CD14-positive monocyte (primary cell): ENCODE measurements around the gene NTN4. TPM values are rescaled to one million over a fixed set of nuclear protein-coding genes. Genes with fewer than 3 reads are reported as not detected.

Experiments used
- DNase-seq, 3 donors: peaks; one replicate each; pipeline ENCODE4 v3.0.0-alpha.2; 2011 to 2022
- H2AFZ ChIP-seq: 2 replicates; pipeline ENCODE4 v1.6.0; 2012; ENCODE audit warnings: mild to moderate bottlenecking, low read depth, low read length, inconsistent platforms; ENCODE audit not compliant: insufficient read depth, poor library complexity, severe bottlenecking
- H3K27ac ChIP-seq, 2 donors: 1 replicate in 1 of 2; 2 replicates in 1 of 2; pipeline ENCODE4 v1.5.1; 2012 to 2013; ENCODE audit warnings: low read length in 2 of 2, control low read depth in 1 of 2, inconsistent platforms in 1 of 2, low read depth in 1 of 2, mild to moderate bottlenecking in 1 of 2
- H3K27me3 ChIP-seq, 2 donors: one replicate each; pipeline versions ENCODE4 v1.6.0 to v1.6.1; 2011 to 2013; ENCODE audit warnings: low read length in 2 of 2; ENCODE audit not compliant: control insufficient read depth in 2 of 2, insufficient read depth in 2 of 2
- H3K36me3 ChIP-seq, 2 donors: replicated peaks in 1 of 2; 1 replicate in 1 of 2; 2 replicates in 1 of 2; pipeline versions ENCODE4 v1.5.1 to v1.6.1; 2012 to 2013; ENCODE audit warnings: low read length in 2 of 2, control low read depth in 1 of 2, inconsistent platforms in 1 of 2, mild to moderate bottlenecking in 1 of 2; ENCODE audit not compliant: insufficient read depth in 2 of 2, control insufficient read depth in 1 of 2
- H3K4me1 ChIP-seq, 2 donors: 1 replicate in 1 of 2; 2 replicates in 1 of 2; pipeline versions ENCODE4 v1.5.1 to v1.6.1; 2012 to 2013; ENCODE audit warnings: low read length in 2 of 2, control low read depth in 1 of 2, inconsistent platforms in 1 of 2, mild to moderate bottlenecking in 1 of 2, moderate library complexity in 1 of 2; ENCODE audit not compliant: insufficient read depth in 2 of 2, control insufficient read depth in 1 of 2
- H3K4me2 ChIP-seq: replicated peaks from 2 replicates; pipeline ENCODE3; 2012; ENCODE audit warnings: low read length, moderate library complexity, mild to moderate bottlenecking; ENCODE audit not compliant: poor library complexity, severe bottlenecking; ENCODE audit errors: extremely low read depth
- H3K4me3 ChIP-seq, 3 experiments: fragments of 200-600 bp in 1 of 3; sonication (generic) in 1 of 3; replicated peaks in 1 of 3; 1 replicate in 2 of 3; 2 replicates in 1 of 3; pipeline ENCODE4 v1.5.1; 2011 to 2013; ENCODE audit warnings: low read length in 3 of 3, mild to moderate bottlenecking in 3 of 3, control low read depth in 2 of 3, low read depth in 2 of 3, inconsistent platforms in 1 of 3, moderate library complexity in 1 of 3
- H3K79me2 ChIP-seq: 2 replicates; pipeline ENCODE4 v1.6.0; 2012; ENCODE audit warnings: mild to moderate bottlenecking, control low read depth, inconsistent platforms, low read length, moderate library complexity; ENCODE audit not compliant: insufficient read depth
- H3K9ac ChIP-seq: 2 replicates; pipeline ENCODE4 v1.6.0; 2017; ENCODE audit warnings: low read length, mild to moderate bottlenecking; ENCODE audit not compliant: insufficient read depth, poor library complexity, severe bottlenecking
- H3K9me3 ChIP-seq, 2 donors: replicated peaks in 1 of 2; 1 replicate in 1 of 2; 2 replicates in 1 of 2; pipeline versions ENCODE4 v1.5.1 to v1.6.1; 2012 to 2013; ENCODE audit warnings: low read length in 2 of 2, control low read depth in 1 of 2; ENCODE audit not compliant: control insufficient read depth in 1 of 2, insufficient read depth in 1 of 2
- H4K20me1 ChIP-seq: 2 replicates; pipeline ENCODE4 v1.6.0; 2012; ENCODE audit warnings: mild to moderate bottlenecking, low read length, control low read depth, moderate library complexity; ENCODE audit not compliant: insufficient read depth
- H3K27ac Mint-ChIP-seq, 7 donors: one replicate each; pipeline ENCODE4 v1.8.0; 2020; ENCODE audit warnings: mild to moderate bottlenecking in 7 of 7, mixed read lengths in 7 of 7, moderate library complexity in 6 of 7, inconsistent platforms in 2 of 7
- H3K27me3 Mint-ChIP-seq, 3 donors: one replicate each; pipeline ENCODE4 v1.8.0; 2021 to 2022; ENCODE audit warnings: low read depth in 3 of 3, mild to moderate bottlenecking in 3 of 3, mixed read lengths in 3 of 3, moderate library complexity in 3 of 3, inconsistent platforms in 1 of 3
- H3K36me3 Mint-ChIP-seq, 2 donors: one replicate each; pipeline ENCODE4 v1.8.0; 2020; ENCODE audit warnings: mixed read lengths in 2 of 2, inconsistent platforms in 1 of 2, mild to moderate bottlenecking in 1 of 2
- H3K4me1 Mint-ChIP-seq: one replicate; pipeline ENCODE4 v1.8.0; 2020; ENCODE audit warnings: mild to moderate bottlenecking, mixed read lengths
- H3K4me3 Mint-ChIP-seq, 2 donors: one replicate each; pipeline ENCODE4 v1.8.0; 2020; ENCODE audit warnings: mild to moderate bottlenecking in 2 of 2, mixed read lengths in 2 of 2, moderate library complexity in 1 of 2
- H3K9me3 Mint-ChIP-seq, 7 donors: one replicate each; pipeline ENCODE4 v1.8.0; 2020 to 2022; ENCODE audit warnings: mixed read lengths in 7 of 7, mild to moderate bottlenecking in 6 of 7, moderate library complexity in 6 of 7, inconsistent platforms in 2 of 7
- CTCF ChIP-seq: fragments of 200-600 bp; IDR thresholded peaks from one replicate; pipeline ENCODE4 v1.8.0; 2022; ENCODE audit warnings: antibody characterized with exemption, mild to moderate bottlenecking
- WGBS: methylation state at CpG from one replicate; pipeline ENCODE4 v1.1.5; 2013; ENCODE audit warnings: missing lambda C conversion rate; ENCODE audit not compliant: insufficient coverage; 5-methylcytosine and 5-hydroxymethylcytosine counted together
- intact Hi-C, 2 donors: fragments of 100-400 bp; cut with micrococcal nuclease; formaldehyde crosslinking; loops; one replicate each; pipeline versions ENCODE4 v1.15.0 to v1.15.1; 2023
- polyA plus RNA-seq, 3 donors: library from polyadenylated mRNA; depleted of rRNA in 1 of 3; unstranded in 2 of 3; stranded (reverse) in 1 of 3; fragments of 300-500 nt in 2 of 3; fragments of >200 nt in 1 of 3; fragmentation: Illumina TruSeq in 2 of 3; gene quantifications; 1 replicate in 2 of 3; 2 replicates in 1 of 3; pipeline ENCODE4 v1.2.3, GENCODE V29; 2012 to 2021

NTN4 gene
- polyA plus RNA-seq, 3 donors, result not detected

DNA sequence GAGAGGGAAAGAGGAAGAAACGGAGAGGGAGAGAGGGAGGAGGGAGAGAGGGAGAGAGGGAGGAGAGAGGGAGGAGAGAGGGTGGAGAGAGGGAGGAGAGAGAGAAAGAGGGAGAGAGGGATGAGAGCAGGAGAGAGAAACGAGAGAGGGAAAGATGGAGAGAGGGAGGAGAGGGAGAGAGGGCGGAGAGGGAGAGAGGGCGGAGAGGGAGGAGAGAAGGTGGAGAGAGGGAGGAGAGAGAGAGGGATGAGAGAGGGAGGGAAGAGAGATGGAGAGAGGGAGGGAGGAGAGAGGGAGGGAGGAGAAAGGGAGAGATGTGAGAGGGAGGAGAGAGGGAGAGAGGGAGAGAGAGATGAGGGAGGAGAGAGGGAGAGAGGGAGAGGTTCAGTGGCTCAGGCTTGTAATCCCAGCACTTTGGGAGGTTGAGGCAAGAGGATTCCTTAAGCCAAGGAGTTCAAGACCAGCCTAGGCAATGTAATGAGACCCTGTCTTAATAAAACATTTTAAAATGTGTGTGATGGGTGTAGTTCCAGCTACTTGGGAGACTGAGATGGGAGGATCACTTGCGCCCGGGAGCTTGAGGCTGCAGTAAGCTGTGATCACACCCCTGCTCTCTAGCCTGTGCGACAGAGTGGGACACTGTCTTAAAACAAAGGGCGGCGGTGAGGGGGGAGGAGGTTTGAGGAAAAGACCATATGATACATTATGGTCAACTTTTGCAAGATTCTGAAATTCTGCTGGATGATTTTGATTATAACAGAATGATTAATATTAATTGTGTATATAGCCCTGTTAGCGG, 46.9 kb upstream of the NTN4 start:
- Histone ChIP-seq H3K4me3 (no peak overlapping the region), H3K4me1 (no peaks in the 10 kb centered on the region), H3K9ac (no peak overlapping the region), H4K20me1 (no peaks in the 10 kb centered on the region), H3K79me2 (no peaks in the 10 kb centered on the region), H3K36me3 (no peaks in the 10 kb centered on the region), H3K4me2 (no peak overlapping the region), H2AFZ (no peak overlapping the region), H3K9me3 (no peaks in the 10 kb centered on the region), H3K27me3 (peaks cover 0 to 9% of the 10 kb centered on the region in 2 donors), H3K27ac (no peak overlapping the region)
- Mint-ChIP-seq H3K4me3 (peak overlapping the region in 1 of 2 donors; percentile 14), H3K4me1 (peaks cover 2% of the 10 kb centered on the region), H3K36me3 (no peaks in the 10 kb centered on the region), H3K9me3 (peaks cover 0 to 2% (median 0%) of the 10 kb centered on the region in 7 donors), H3K27ac (peak overlapping the region in 1 of 7 donors; percentile 57), H3K27me3 (peaks cover 11 to 32% (median 12%) of the 10 kb centered on the region in 3 donors)
- 80% methylated on average over 6 of the region's 10 CpGs for WGBS
- no peak for DNase-seq
- intact Hi-C loops, result no loop called here
- no peak for TF ChIP-seq CTCF

DNA sequence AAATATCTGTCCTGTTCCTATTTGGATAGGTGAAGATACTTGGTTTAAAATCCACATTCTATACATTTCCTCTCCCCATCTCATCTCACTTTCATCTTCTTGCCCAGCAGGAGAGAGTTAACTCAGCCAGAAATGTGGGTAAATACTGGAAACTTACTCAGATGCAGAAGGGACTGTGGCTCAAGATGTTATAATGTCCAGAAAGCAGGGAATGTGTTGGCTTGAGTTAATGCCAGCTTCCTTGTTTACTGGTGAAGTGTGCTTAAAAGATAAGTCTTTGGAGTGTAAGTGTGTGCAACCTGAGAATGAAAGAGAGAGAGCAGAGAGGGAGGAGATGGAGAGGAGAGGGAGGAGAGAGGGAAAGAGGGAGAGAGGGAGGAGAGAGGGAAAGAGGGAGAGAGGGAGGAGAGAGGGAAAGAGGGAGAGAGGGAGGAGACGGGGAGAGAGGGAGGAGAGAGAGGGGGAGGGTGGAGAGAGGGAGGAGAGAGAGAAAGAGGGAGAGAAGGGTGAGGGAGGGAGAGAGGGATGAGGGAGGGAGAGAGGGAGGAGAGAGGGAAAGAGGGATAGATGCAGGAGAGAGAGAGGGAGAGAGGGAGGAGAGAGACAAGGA, 46.2 kb upstream of the NTN4 start:
- H3K9me3 ChIP-seq, result no peaks in the 10 kb centered on the region
- H2AFZ ChIP-seq, result no peak overlapping the region
- Mint-ChIP-seq H3K4me1 (peaks cover 2% of the 10 kb centered on the region), H3K9me3 (peaks cover 0 to 2% (median 0%) of the 10 kb centered on the region in 7 donors), H3K27me3 (peaks cover 11 to 30% (median 14%) of the 10 kb centered on the region in 3 donors), H3K36me3 (no peaks in the 10 kb centered on the region), H3K27ac (no peak overlapping the region), H3K4me3 (peak overlapping the region in 1 of 2 donors; percentile 14)
- no peak for TF ChIP-seq CTCF
- no peaks in the 10 kb centered on the region for H3K36me3 ChIP-seq
- H3K9ac ChIP-seq, result no peak overlapping the region
- H3K79me2 ChIP-seq, result no peaks in the 10 kb centered on the region
- H3K4me1 ChIP-seq, result no peaks in the 10 kb centered on the region
- intact Hi-C loops, result no loop called here
- no peak overlapping the region for H3K4me3 ChIP-seq
- peaks cover 0 to 9% of the 10 kb centered on the region in 2 donors for H3K27me3 ChIP-seq
- DNase-seq, result no peak
- no peak overlapping the region for H3K27ac ChIP-seq
- H3K4me2 ChIP-seq, result no peak overlapping the region
- 45% methylated on average over 1 of the region's 1 CpG for WGBS
- H4K20me1 ChIP-seq, result no peaks in the 10 kb centered on the region
